Stimulated activated CD4-positive, alpha-beta T cell treated with anti-CD3 and anti-CD28 coated beads, Interleukin-4, amount 100 ng/mL, for 24 hours (primary cell): Measurements from ENCODE around the gene OR6F1.
"Not testable (repeated sequence)": the region's sequence is repeated elsewhere in the genome, so short reads cannot be mapped to it uniquely, and the experiment has no call there.

Experiments used
- DNase-seq: peaks from one replicate; pipeline ENCODE4 v3.0.0-alpha.2; 2020

The OR6F1 gene

GRCh38 chr1:247716546-247716945 is at the start of gene OR6F1:
Gene OR6F1 (minus strand): TSS chr1:247716646. CDS start chr1:247712755, 3,891 bp downstream.
- no peak for DNase-seq

GRCh38 chr1:247760456-247760855 is 44.0 kb upstream of the OR6F1 start, which contains the start of gene OR1C1:
Gene OR1C1 (minus strand): TSS chr1:247760556. CDS start chr1:247758406, 2,150 bp downstream.
- no peak for DNase-seq

- DNase-seq = not testable (repeated sequence)
These were observed 37.9 kb upstream of the OR6F1 start for GRCh38 chr1:247754311-247754710.

GRCh38 chr1:247749870-247750269 is 33.4 kb upstream of the OR6F1 start:
- no peak for DNase-seq

GRCh38 chr1:247748041-247748440 is 31.6 kb upstream of the OR6F1 start, which contains the start of gene OR14A2:
Gene OR14A2 (minus strand): TSS chr1:247748141.
- no peak for DNase-seq

- no peak for DNase-seq
These were observed 31.2 kb upstream of the OR6F1 start for GRCh38 chr1:247747616-247748015.

- DNase-seq = no peak
These were observed 30.0 kb upstream of the OR6F1 start for GRCh38 chr1:247746391-247746935.

GRCh38 chr1:247742215-247742760 is 25.8 kb upstream of the OR6F1 start:
- not testable (repeated sequence) for DNase-seq

- DNase-seq = no peak
These were observed 25.3 kb upstream of the OR6F1 start for GRCh38 chr1:247741756-247742155.

GRCh38 chr1:247740721-247741120 is 24.3 kb upstream of the OR6F1 start:
- DNase-seq = no peak

GRCh38 chr1:247738315-247738714 is 21.9 kb upstream of the OR6F1 start, which contains the start of gene OR14K1:
Gene OR14K1 (plus strand): TSS chr1:247738615. CDS start chr1:247738615, 0 bp downstream.
- no peak for DNase-seq

- no peak for DNase-seq
These were observed 4.8 kb upstream of the OR6F1 start for GRCh38 chr1:247721222-247721621.

GRCh38 chr1:247713753-247714152 is 2.7 kb downstream of the OR6F1 start:
- DNase-seq = no peak

- DNase-seq = not testable (repeated sequence)
These were observed 5.8 kb downstream of the OR6F1 start for GRCh38 chr1:247710681-247711080.

- no peak for DNase-seq
These were observed 15.1 kb downstream of the OR6F1 start for GRCh38 chr1:247701338-247701737.

- DNase-seq = peak; percentile 32
These were observed 35.1 kb downstream of the OR6F1 start for GRCh38 chr1:247681288-247681897.

GRCh38 chr1:247680171-247680570 is 36.3 kb downstream of the OR6F1 start:
- DNase-seq = no peak

GRCh38 chr1:247679639-247680038 is 36.8 kb downstream of the OR6F1 start, which contains the start of gene OR13G1:
Gene OR13G1 (minus strand): TSS chr1:247679739. CDS start chr1:247673041, 6,698 bp downstream.
- no peak for DNase-seq

GRCh38 chr1:247669225-247669624 is 47.2 kb downstream of the OR6F1 start:
- no peak for DNase-seq
